Ishikawa (cell line): ENCODE data around the gene FOXC1.

Source experiments
- CEBPB ChIP-seq: IDR thresholded peaks from 2 replicates; pipeline ENCODE4 v1.6.1; 2012
- CREB1 ChIP-seq: IDR thresholded peaks from 2 replicates; pipeline ENCODE4 v1.6.1; 2012; ENCODE audit warnings: low read depth
- EGR1 ChIP-seq: IDR thresholded peaks from 2 replicates; pipeline ENCODE4 v1.6.1; 2012
- EP300 ChIP-seq: IDR thresholded peaks from 2 replicates; pipeline ENCODE4 v1.6.1; 2012; ENCODE audit warnings: borderline replicate concordance
- FOXM1 ChIP-seq: IDR thresholded peaks from 2 replicates; pipeline ENCODE4 v1.6.1; 2012; ENCODE audit warnings: low read depth, borderline replicate concordance
- MAX ChIP-seq: IDR thresholded peaks from 2 replicates; pipeline ENCODE4 v1.6.1; 2012
- NFIC ChIP-seq: IDR thresholded peaks from 2 replicates; pipeline ENCODE4 v1.6.1; 2012
- RAD21 ChIP-seq: IDR thresholded peaks from 2 replicates; pipeline ENCODE4 v1.6.1; 2012; ENCODE audit warnings: low read depth
- REST ChIP-seq: IDR thresholded peaks from 2 replicates; pipeline ENCODE4 v1.6.1; 2012; ENCODE audit warnings: low read depth, mild to moderate bottlenecking
- TAF1 ChIP-seq: IDR thresholded peaks from 2 replicates; pipeline ENCODE4 v1.6.1; 2012; ENCODE audit warnings: low read depth, mild to moderate bottlenecking
- TCF12 ChIP-seq: IDR thresholded peaks from 2 replicates; pipeline ENCODE4 v1.6.1; 2012; ENCODE audit warnings: low read depth
- TEAD4 ChIP-seq: IDR thresholded peaks from 2 replicates; pipeline ENCODE4 v1.6.1; 2012
- USF1 ChIP-seq: IDR thresholded peaks from 2 replicates; pipeline ENCODE4 v1.6.1; 2012
- YY1 ChIP-seq: IDR thresholded peaks from 2 replicates; pipeline ENCODE4 v1.6.1; 2012; ENCODE audit warnings: low read depth
- ZBTB7A ChIP-seq: IDR thresholded peaks from 2 replicates; pipeline ENCODE4 v1.6.1; 2012; ENCODE audit warnings: low read depth

Gene FOXC1

DNA sequence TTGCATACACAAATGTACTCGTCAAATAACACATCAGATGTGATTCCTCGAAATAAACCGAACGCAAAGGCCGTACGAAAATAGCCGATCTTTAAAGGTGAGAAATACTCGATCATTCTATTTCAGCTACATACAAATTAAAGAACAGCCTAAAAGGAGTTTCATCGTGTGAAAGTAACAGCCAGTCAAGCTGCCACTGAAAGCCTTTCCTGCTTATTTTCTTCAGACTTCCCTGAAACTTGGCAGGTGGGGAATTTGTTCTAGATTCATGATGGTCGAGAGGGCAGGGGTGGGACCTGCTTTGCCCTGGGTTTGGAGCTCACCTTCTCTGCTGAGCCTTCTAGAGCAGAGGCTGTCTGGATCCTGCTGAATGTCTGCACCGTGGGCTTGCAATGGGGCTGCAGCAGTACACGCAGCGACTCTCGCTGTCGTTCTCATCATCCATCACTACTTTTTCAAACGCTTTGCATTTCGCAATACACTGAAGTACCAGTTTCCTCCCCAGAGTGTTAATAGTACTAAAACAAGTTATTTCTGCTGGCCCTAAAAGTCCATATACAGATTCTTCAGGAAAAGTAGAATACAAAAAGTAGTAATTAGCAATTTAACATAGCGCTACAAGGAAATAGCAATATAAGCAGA is 16.2 kb downstream of the FOXC1 start:
- TF ChIP-seq YY1 (no peak), CEBPB (0 out of 2 replicates have a peak, but pooled peaks have one; percentile 33)

DNA sequence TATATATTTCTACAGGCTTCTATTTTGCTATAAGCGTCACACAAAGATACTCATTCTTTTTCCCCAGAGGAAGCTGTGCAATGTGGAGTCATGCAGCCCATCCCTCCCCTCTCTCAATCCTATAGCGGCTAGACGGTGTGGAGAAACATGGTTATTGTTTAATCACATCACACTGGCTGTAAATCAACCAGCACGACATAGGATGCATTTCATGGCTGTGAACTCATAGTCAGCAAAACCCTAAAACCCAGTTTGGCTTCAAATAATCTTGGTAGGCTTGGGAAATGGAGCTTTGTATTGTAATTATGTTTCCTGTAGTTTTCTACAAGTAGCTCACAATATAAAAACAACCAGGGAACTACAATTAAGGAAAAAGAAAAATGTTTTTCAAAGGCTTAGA is 16.8 kb downstream of the FOXC1 start:
- TF ChIP-seq USF1 = no peak
- no peak for TF ChIP-seq TAF1
- no peak for TF ChIP-seq EP300
- TF ChIP-seq CREB1 = no peak
- TF ChIP-seq RAD21 = no peak

DNA sequence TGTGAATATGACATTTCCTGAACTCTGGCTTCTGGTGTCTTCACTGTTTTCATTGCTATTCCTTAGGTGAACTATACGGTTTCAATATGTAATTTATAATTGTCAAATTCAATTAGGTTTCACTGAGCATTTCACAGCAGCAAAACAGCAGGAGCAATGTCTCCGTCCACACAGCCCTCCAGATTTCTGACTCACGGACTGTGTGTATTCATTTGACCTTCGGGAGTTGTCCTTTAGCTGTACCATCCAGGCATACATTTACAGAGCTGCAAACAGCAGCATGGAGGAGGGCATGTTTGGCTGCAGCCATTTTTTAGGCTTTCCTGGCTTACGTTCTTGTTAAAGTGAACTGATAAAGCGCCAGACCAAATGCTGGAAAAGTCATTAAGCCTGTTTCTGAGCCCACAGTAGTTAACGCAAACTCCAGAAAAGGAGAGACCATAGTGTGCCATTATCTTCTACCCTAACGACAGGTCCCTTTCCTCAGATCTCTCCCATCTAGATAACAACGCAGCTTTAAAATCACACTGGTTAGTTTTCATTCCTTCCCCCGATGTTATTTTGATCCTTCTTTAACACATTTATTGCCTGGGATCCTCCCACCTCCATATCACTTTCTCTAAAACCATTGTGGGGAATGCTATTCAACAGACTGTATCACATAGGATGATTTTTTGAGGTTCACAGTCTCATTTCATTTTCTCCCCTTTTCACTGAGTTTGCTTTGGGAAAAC is 18.3 kb downstream of the FOXC1 start:
- no peak for TF ChIP-seq TCF12
- no peak for TF ChIP-seq MAX
- TF ChIP-seq FOXM1 = no peak
- TF ChIP-seq NFIC = no peak
- TF ChIP-seq RAD21 = no peak
- no peak for TF ChIP-seq CEBPB
- no peak for TF ChIP-seq YY1
- TF ChIP-seq EP300 = no peak
- no peak for TF ChIP-seq TEAD4
- TF ChIP-seq EGR1 = no peak
- no peak for TF ChIP-seq CREB1
- TF ChIP-seq USF1 = no peak
- TF ChIP-seq ZBTB7A = no peak
- TF ChIP-seq TAF1 = no peak

- TF ChIP-seq REST (no peak), TEAD4 (no peak), ZBTB7A (no peak), CREB1 (no peak), EGR1 (no peak), NFIC (no peak), TCF12 (no peak)
Measured at GRCh38 chr6:1629316-1629715, 19.6 kb downstream of the FOXC1 start.

GRCh38 chr6:1630212-1630770 is 20.6 kb downstream of the FOXC1 start:
- TF ChIP-seq TAF1 (no peak), NFIC (no peak), USF1 (no peak), REST (no peak), RAD21 (no peak), CREB1 (no peak), YY1 (no peak), CEBPB (no peak), TCF12 (no peak), MAX (no peak)
